Measurements from ENCODE around the gene SPEM1.

The SPEM1 gene

GRCh38 chr17:7421186-7421585 is 1.1 kb downstream of the SPEM1 start:
- DNase-seq: no peak

DNA sequence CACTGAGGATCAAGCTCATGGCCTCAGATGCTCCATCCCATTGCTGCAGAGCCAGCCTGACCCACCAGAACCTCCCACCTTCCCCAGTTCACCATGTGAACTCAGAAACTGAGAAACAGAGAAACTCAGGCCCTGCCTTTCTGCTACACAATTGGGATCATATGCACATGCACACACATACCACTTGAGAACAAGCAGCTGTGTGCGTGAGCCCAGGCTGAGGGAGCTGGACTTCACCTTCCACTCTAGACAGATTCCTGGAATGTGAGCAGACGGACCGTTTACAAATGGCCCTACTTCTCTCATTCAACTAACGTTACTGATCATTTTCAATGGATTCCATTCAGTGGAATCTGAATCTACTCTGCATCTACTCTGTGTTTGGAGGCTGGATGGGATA is 3.6 kb downstream of the SPEM1 start:
- no peak for DNase-seq

DNA sequence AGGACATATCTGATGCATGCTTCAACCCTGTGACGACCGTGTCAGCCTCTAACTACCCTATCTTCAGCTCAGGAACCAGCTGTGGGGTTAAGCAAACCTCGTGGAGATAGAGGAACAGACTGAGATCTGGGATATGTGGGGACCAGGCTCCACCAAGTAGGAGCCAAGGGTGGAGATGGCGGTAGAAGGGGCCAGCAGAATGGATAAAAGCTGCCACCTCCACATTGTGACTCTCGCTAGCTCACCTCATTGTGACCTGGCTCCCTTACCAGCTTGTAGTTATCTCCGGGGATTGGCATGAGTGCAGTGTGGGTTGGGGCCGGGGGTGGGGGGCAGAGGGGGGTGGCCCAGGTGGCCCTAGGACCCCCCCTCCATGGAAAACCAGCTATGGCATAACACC is 5.2 kb downstream of the SPEM1 start, which contains the start of gene SPEM2:
Gene SPEM2 (plus strand): TSS at position 301 of the 400 bp plus-strand sequence. CDS start 73 bp downstream, at position 374.
- no peak for DNase-seq

DNA sequence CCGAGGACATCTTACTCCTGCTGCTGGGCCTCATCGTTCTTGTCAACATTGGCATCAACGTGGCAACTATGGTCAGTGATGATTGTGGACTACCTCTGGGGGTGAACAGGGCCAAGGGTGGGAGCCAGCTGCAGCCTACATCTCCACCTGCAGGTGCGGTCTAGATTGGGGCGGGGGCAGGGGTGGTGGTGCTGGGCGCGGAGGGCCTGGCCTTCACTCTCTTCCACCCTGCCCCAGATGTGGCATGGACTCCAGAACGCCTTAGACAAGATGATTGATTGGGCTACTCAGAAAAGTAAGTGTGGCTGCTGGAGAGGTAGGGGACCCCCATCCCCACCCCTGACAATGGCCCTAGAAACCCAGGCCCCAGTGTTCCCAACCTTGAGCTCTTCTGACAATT is 5.6 kb downstream of the SPEM1 start:
- no peak for DNase-seq

- DNase-seq: no peak
Observed at GRCh38 chr17:7426203-7426863, 6.2 kb downstream of the SPEM1 start.

- DNase-seq: no peak
Observed at GRCh38 chr17:7426896-7427489, 6.9 kb downstream of the SPEM1 start.

- no peak for DNase-seq
Observed at GRCh38 chr17:7427549-7427948, 7.4 kb downstream of the SPEM1 start.

- no peak for DNase-seq
Observed at GRCh38 chr17:7428557-7428956, 8.4 kb downstream of the SPEM1 start, which contains the start of gene SPEM3. TSS of gene SPEM3 (plus strand) at chr17:7428857. CDS start at chr17:7428903, 46 bp downstream.

- no peak for DNase-seq
Observed at GRCh38 chr17:7429722-7430121, 9.6 kb downstream of the SPEM1 start.

- no peak for DNase-seq
Observed at GRCh38 chr17:7431231-7431630, 11.1 kb downstream of the SPEM1 start.

DNA sequence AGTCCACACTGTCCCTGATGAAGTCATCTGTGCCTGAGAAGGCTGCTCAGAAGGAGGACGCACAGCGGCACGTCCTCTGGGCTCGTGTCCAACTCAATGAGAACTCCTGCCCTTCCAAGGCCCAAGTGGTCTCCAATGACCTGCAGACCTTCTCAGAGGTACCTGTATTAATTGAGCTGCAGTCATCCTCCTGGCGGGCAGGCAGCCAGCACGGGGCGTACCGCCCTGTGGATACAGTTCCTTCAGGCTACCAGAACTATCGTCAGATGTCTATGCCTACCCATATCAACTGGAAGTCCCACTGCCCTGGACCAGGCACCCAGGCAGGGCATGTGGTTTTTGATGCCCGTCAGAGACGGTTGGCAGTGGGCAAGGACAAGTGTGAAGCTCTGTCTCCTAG is 12.2 kb downstream of the SPEM1 start:
- DNase-seq: no peak

DNA sequence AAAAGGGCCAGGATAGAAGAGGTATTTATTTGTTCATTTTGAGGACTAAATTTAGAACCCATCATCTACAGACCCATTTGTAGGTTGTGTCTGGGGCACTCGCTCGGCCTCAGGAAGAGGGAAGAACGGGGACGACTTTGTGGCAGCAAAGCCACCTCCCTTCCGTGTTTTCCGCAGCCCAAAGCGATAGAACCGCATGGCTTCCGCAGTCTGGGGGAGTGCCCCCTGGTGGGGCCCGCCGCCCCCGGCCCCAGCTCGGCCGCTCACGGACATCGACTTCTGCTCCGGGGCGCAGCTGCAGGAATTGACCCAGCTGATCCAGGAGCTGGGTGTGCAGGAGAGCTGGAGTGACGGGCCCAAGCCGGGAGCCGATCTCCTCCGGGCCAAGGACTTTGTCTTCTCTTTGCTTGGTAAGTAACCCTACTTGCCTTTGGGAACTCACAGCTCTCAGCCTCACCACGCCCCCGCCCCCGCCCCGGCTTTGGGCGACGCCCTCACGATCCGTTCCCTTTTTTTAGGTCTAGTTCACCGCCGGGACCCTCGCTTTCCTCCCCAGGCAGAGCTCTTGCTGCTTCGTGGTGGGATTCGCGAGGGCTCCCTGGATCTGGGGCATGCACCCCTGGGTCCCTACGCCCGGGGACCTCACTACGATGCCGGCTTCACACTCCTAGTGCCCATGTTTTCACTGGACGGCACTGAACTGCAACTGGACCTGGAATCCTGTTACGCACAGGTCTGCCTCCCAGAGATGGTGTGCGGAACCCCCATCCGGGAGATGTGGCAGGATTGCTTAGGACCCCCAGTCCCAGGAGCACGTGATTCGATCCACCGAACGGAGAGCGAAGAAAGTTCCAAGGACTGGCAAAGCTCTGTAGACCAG is 15.8 kb downstream of the SPEM1 start:
- no peak for DNase-seq

GRCh38 chr17:7436556-7437368 is 16.6 kb downstream of the SPEM1 start:
- DNase-seq: peak; percentile 23 to 51

- no peak for DNase-seq
Observed at GRCh38 chr17:7437369-7437863, 17.3 kb downstream of the SPEM1 start.

DNA sequence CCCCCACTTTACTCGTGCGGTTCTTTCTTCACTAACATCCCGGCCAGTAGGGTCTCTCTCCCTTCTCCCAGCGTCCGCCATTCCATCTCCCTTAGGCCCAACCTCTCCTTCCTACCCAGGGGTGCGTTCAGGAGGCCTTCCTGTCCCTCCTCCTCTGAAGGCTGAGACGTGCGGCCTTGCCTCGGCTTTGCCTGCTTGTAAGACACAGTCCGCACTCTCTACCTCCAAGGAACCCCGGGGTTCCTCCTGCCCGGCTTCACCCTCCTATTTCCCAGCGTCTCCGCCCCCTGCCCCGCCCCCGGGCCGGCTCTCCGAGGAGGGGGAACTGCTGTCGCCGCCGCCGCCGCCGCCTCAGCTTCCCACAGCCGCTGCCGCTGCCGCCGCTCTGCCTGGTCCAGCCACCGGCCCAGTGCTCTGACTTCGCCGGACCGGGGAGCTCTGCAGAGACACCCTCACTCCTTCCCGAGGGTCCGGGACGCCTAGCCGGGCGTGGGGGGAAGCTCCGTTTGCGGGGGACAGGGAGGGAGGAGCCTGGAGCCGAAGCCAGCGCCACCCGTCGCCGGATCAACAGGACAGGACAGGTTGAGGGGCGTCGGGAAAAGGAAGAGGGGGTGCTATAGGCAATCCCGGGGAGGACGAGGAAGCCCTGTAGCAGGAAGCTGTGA is 18.0 kb downstream of the SPEM1 start:
- peak in 1 of 2 experiments; percentile 20 for DNase-seq

DNA sequence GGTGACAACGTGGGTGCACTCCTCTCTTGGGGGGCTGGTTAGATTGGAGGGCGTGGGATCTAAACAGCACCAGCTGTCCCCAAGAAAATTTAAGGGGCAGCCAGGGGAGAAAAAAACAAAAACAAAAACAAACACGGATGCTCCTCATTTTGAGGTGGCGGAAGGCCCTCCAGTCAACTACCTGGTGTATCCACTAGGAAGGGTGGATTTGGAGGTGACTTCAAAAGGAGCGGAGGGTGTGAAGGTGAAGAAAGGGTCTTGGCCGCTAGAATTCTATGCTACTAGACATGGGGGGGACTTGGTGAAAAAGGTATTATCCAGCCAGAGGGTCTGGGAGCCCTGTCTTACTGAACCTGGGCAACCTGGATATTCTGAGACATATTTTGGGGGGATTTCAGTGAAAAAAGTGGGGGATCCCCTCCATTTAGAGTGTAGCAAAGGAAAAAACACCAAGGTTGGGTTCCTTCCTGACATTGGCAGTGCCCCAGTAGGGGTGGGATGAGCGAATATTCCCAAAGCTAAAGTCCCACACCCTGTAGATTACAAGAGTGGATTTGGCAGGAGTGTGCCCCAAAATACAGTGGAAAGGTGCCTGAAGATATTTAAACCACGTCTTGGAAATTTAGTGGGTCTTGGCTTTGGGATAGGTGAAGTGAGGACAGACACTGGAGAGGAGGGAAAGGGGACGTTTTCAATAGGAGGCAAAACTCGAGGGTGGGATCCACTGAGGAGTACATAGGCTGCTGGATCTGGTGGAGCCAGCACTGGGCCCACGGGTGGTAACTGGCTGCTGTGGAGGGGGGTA is 18.7 kb downstream of the SPEM1 start:
- no peak for DNase-seq

DNA sequence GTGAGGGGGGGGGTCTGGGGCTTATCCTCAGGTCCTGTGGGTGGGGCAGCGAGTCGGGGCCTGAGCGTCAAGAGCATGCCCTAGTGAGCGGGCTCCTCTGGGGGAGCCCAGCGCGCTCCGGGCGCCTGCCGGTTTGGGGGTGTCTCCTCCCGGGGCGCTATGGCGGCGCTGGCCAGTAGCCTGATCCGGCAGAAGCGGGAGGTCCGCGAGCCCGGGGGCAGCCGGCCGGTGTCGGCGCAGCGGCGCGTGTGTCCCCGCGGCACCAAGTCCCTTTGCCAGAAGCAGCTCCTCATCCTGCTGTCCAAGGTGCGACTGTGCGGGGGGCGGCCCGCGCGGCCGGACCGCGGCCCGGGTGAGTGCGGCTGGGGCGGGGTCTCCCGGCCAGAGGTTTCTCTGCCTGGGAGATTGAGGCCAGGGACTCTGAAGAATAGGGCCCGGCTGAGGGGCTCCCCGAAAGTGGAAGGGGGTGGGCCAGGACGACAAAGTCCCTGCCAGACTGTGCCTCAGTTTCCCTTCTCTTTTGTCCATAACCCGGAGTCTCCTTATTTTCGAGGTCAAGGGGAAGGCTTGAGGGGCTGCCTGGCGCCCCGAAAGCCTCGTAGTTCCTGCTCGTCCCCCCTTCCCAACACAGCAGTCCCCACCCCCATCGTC is 19.5 kb downstream of the SPEM1 start, which contains the start of gene FGF11:
Gene FGF11 (plus strand): TSS at position 51 of the 651 bp plus-strand sequence. CDS start 109 bp downstream, at position 160.
- DNase-seq: no peak

DNA sequence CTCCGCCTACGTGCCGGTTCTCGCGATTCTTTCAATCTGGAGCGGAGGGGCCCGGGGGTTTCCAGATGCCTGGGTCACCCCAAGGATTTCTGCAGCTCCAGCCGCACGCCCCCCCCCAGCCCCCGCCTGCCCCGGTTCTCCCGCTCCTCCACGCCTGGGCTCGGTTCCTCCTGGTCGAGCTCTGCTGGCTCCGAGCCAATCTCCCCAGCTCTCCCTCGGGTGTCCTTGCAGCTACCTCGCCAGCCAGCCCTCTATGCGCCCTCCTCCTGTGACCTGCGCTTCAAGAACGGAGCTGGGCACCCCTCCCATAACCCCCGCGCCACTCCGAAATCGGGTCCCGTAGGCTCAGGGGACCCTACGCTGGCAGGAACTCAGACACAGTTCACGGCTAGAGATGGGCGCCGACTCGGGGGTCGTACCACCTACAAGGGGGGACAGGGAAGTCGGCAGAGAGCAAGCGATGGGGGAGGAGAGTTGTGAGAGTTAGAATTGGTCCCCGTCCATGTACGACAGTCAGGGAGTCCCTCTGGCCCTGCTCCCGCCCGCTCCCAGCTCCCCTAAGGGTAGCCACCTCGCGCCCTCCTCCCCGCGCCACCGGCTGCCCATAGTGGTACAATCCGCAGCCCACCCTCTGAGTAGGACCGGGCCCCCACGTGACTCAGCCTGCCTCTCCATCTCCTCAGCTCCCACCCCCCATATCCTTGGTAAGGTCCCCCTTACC is 20.1 kb downstream of the SPEM1 start:
- DNase-seq: no peak

DNA sequence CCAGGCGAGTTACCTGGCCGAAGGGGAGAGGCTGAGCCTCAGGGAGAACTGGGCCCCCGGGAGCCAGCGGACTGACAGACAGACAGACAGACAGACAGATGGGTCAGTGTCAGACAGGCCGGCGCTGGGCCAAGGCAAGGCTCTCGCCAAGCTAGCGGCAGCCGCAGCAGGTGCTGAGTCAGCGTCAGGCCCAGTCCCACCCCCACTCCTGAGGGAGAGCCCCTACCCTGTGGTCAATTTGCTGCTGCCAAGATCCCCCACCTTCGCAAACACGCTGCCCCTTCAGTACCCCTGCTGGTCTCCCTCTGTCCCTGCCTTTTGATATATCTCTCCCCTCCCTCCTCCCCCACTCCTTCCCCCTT is 20.7 kb downstream of the SPEM1 start:
- no peak for DNase-seq

- DNase-seq: no peak
Observed at GRCh38 chr17:7441266-7441665, 21.1 kb downstream of the SPEM1 start.
